Measurements from ENCODE around the gene DVL1. TPM values are rescaled to one million over a fixed set of nuclear protein-coding genes. Genes with fewer than 3 reads are reported as not detected.

Gene DVL1
- total and polyA plus RNA-seq, 8 donors, result 41.3 to 229 (median 72.2) TPM

DNA sequence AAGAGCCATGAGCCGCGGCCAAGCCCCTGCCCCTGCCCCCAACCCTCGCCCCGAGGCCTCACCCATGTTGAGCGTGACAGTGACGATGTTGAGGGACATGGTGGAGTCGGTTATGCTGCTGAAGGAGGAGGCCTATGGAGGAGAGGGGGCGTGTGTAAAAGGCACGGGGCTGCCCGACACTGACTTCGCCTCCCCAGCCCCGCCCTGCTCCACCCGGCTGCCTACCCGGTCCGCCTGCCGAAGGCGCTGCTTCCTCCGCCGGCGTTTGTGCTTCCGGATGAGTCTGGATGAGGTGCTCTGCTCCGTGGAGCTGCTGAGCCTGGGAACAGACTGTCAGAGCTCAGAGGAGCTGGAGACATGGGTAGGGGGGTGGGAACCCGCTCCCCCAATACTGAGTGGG is 9.0 kb downstream of the DVL1 start:
- Histone ChIP-seq H3K4me1 (peaks cover 11 to 43% (median 30%) of the 10 kb centered on the region in 4 donors), H3K4me3 (no peak overlapping the region), H3K9me3 (no peaks in the 10 kb centered on the region), H3K27me3 (no peaks in the 10 kb centered on the region), H3K27ac (no peak overlapping the region), H3K36me3 (peaks cover 32 to 74% (median 72%) of the 10 kb centered on the region in 4 donors)
- intact Hi-C loops (cut with DNase I; ENCODE audit: low total_unique reads), result no loop called here
- no peak for DNase-seq
- TF ChIP-seq POLR2A (IDR thresholded peaks at IDR 0.05) (no peak), POLR2AphosphoS5 (IDR thresholded peaks at IDR 0.05) (no peak), EP300 (IDR thresholded peaks at IDR 0.05) (no peak)
- TF ChIP-seq, protein P1, sequence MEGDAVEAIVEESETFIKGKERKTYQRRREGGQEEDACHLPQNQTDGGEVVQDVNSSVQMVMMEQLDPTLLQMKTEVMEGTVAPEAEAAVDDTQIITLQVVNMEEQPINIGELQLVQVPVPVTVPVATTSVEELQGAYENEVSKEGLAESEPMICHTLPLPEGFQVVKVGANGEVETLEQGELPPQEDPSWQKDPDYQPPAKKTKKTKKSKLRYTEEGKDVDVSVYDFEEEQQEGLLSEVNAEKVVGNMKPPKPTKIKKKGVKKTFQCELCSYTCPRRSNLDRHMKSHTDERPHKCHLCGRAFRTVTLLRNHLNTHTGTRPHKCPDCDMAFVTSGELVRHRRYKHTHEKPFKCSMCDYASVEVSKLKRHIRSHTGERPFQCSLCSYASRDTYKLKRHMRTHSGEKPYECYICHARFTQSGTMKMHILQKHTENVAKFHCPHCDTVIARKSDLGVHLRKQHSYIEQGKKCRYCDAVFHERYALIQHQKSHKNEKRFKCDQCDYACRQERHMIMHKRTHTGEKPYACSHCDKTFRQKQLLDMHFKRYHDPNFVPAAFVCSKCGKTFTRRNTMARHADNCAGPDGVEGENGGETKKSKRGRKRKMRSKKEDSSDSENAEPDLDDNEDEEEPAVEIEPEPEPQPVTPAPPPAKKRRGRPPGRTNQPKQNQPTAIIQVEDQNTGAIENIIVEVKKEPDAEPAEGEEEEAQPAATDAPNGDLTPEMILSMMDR (IDR thresholded peaks at IDR 0.05), result no peak
- WGBS, 5 donors, result 85 to 95% (median 89%) methylated on average over 10 to 23 of the region's 23 CpGs

DNA sequence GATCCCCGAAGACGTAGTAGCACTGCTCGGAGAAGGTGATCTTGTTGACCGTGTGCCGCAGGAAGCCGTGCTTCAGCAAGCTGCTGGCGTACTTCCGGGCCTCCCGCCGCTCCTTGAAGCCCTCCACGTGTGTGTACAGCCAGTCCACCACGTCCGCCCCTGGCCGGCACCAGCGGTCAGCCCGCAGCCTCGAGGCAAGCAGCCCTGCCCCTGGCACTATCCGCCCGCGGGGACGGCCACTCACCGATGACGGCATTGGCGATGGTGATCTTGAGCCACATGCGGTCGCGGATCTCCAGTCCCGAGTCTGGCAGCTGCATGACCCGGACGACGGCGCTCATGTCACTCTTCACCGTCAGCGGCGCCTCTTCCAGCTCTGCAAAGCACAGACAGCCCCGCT is 10.9 kb downstream of the DVL1 start:
- Histone ChIP-seq H3K27me3 (no peaks in the 10 kb centered on the region), H3K27ac (no peak overlapping the region), H3K36me3 (peaks cover 32 to 77% (median 74%) of the 10 kb centered on the region in 4 donors), H3K4me3 (no peak overlapping the region), H3K4me1 (peaks cover 1 to 26% (median 17%) of the 10 kb centered on the region in 4 donors), H3K9me3 (no peaks in the 10 kb centered on the region)
- intact Hi-C loops (cut with DNase I; ENCODE audit: low total_unique reads), result no loop called here
- DNase-seq, result no peak
- TF ChIP-seq, protein P1 (IDR thresholded peaks at IDR 0.05), result no peak
- no peak for TF ChIP-seq POLR2A (IDR thresholded peaks at IDR 0.05)
- TF ChIP-seq POLR2AphosphoS5 (IDR thresholded peaks at IDR 0.05), result no peak
- 92 to 94% (median 93%) methylated on average over 17 to 36 of the region's 36 CpGs for WGBS, 5 donors

DNA sequence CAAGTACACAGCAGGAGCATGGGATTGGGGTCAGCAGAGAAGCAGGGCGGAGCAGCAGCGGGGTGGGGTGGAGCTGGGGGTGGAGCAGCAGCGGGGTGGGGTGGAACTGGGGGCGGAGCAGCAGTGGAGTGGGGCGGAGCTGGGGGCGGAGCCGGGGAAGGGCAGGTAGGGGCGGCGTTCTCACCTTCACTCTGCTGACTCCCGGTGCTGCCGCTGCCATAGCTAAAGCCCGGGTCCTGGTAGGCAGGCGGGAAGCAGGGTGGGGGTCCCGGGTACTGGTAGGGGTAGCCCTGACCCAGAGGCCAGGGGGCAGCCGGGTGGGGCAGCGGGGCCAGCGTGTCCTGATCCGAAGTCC is 11.4 kb downstream of the DVL1 start:
- WGBS, 5 donors, result 43 to 71% (median 63%) methylated on average over 13 to 18 of the region's 18 CpGs
- peak; percentile 72 to 76 for DNase-seq
- Histone ChIP-seq H3K27ac (peak overlapping the region in 1 of 5 donors; percentile 33), H3K9me3 (no peaks in the 10 kb centered on the region), H3K27me3 (no peaks in the 10 kb centered on the region), H3K36me3 (peaks cover 32 to 77% (median 74%) of the 10 kb centered on the region in 4 donors), H3K4me1 (peaks cover 6 to 26% (median 19%) of the 10 kb centered on the region in 4 donors), H3K4me3 (no peak overlapping the region)
- TF ChIP-seq, protein P1 (IDR thresholded peaks at IDR 0.05), result no peak
- TF ChIP-seq POLR2A (IDR thresholded peaks at IDR 0.05), result no peak
- no peak for TF ChIP-seq EP300 (IDR thresholded peaks at IDR 0.05)
- TF ChIP-seq POLR2AphosphoS5 (IDR thresholded peaks at IDR 0.05), result no peak
- intact Hi-C loops (cut with DNase I; ENCODE audit: low total_unique reads), result no loop called here

DNA sequence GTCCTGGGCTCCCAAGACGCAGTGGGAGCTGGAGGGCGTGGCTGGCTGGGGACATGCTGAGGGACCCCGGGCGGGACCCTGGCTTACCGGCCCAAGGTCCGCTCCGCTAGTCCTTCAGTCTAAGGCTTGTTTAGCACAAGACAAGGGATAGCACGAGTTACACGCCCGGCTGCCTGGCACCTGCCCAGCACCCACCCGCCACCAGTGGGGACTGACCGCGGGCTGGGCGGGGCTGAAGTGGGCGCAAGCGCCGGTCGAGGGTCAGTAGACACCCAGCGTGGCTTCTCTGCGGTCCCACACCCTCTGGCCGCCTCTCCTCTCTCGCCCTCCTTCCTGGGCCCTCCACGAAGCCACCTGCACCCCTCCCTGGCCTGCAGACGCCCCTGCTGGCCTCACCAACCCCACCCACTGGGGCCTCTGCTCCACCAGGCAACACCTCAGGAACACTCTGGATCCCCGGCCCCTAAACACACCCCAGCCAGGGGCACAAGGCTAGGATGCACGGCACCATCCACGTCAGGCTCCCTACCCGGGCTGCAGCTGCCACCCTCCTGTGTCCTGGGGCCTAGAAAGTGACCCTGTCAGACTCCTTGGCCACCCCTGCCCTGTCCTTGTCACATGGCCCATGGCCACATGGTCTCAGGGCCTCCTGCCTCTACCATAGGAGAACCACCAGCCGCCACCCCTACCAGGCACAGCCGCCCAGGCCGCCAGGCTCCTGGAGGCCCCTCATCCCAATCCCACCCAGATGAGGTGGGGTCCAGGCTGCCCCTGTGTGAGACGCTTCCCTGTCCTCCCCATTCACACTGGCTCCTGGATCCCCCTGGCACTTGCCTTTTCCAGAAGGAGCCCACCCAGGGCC is 12.1 kb downstream of the DVL1 start:
- H3K4me1 ChIP-seq, result peaks cover 6 to 28% (median 23%) of the 10 kb centered on the region in 4 donors
- no peak overlapping the region for H3K4me3 ChIP-seq
- 88 to 96% (median 93%) methylated on average over 16 to 32 of the region's 32 CpGs for WGBS, 5 donors
- no peaks in the 10 kb centered on the region for H3K9me3 ChIP-seq
- no peaks in the 10 kb centered on the region for H3K27me3 ChIP-seq
- peaks cover 32 to 75% (median 71%) of the 10 kb centered on the region in 4 donors for H3K36me3 ChIP-seq
- no peak for DNase-seq
- H3K27ac ChIP-seq, result peak overlapping the region in 1 of 5 donors; percentile 33
- intact Hi-C loops (cut with DNase I; ENCODE audit: low total_unique reads), result no loop called here
- TF ChIP-seq EP300 (IDR thresholded peaks at IDR 0.05) (no peak), POLR2AphosphoS5 (IDR thresholded peaks at IDR 0.05) (no peak), POLR2A (IDR thresholded peaks at IDR 0.05) (no peak)
- TF ChIP-seq, protein P1 (IDR thresholded peaks at IDR 0.05), result no peak
